Prostate gland (tissue), 2 donors: ENCODE results near the gene LAMTOR2. TPM values are rescaled to one million over a fixed set of nuclear protein-coding genes. Genes with fewer than 3 reads are reported as not detected.

ENCODE experiments used
- DNase-seq: peaks from one replicate; pipeline ENCODE4 v3.0.0-alpha.2; 2019; ENCODE audit warnings: low spot score
- H3K27ac ChIP-seq, 2 donors: fragments of 200-600 bp; sonication (generic); 2 replicates each; pipeline ENCODE4 v1.5.1; 2017 to 2019
- H3K27me3 ChIP-seq: fragments of 200-600 bp; sonication (generic); replicated peaks from 2 replicates; pipeline ENCODE4 v1.5.1; 2019; ENCODE audit not compliant: insufficient read depth
- H3K36me3 ChIP-seq, 2 donors: fragments of 200-600 bp; sonication (generic); 1 replicate in 1 of 2; 2 replicates in 1 of 2; pipeline versions ENCODE4 v1.5.1 to v1.8.1; 2017 to 2019
- H3K4me1 ChIP-seq: fragments of 200-600 bp; sonication (generic); replicated peaks from 2 replicates; pipeline ENCODE4 v1.5.1; 2019
- H3K4me3 ChIP-seq, 2 donors: fragments of 200-600 bp; sonication (generic); 2 replicates each; pipeline ENCODE4 v1.5.1; 2017 to 2019
- H3K9me3 ChIP-seq: fragments of 200-600 bp; sonication (generic); 2 replicates; pipeline ENCODE4 v1.5.1; 2017
- POLR2A ChIP-seq: fragments of 450-650 bp; IDR thresholded peaks from one replicate; pipeline ENCODE4 v1.6.1; 2016; ENCODE audit warnings: antibody characterized with exemption, mild to moderate bottlenecking
- POLR2AphosphoS5 ChIP-seq: sonication (generic); formaldehyde crosslinking; IDR thresholded peaks from one replicate; pipeline ENCODE4 v1.6.1; 2017; ENCODE audit warnings: antibody characterized with exemption
- WGBS: methylation state at CpG from one replicate; pipeline ENCODE4 v1.1.5; 2018; 5-methylcytosine and 5-hydroxymethylcytosine counted together
- intact Hi-C: fragments of 100-400 bp; cut with DNase I; formaldehyde crosslinking; loops from one replicate; pipeline ENCODE4 v1.14.2; 2022
- total RNA-seq, 2 donors: library from RNA; depleted of rRNA; stranded (reverse); fragments of >200 nt; gene quantifications; one replicate each; pipeline ENCODE4 v1.1.0, GENCODE V29; 2016
- TF ChIP-seq, protein P1 (sequence below), 4 experiments: fragments of 200-600 bp in 2 of 4; fragments of 450-650 bp in 2 of 4; sonication (generic) in 2 of 4; IDR thresholded peaks; 1 replicate in 3 of 4; 2 replicates in 1 of 4; pipeline ENCODE4 v1.5.1; 2016 to 2019; ENCODE audit warnings: antibody characterized with exemption in 4 of 4, mild to moderate bottlenecking in 2 of 4, moderate library complexity in 2 of 4

Gene LAMTOR2
- total RNA-seq, 2 donors from 2014 or later = 48.0 to 91.4 TPM

DNA sequence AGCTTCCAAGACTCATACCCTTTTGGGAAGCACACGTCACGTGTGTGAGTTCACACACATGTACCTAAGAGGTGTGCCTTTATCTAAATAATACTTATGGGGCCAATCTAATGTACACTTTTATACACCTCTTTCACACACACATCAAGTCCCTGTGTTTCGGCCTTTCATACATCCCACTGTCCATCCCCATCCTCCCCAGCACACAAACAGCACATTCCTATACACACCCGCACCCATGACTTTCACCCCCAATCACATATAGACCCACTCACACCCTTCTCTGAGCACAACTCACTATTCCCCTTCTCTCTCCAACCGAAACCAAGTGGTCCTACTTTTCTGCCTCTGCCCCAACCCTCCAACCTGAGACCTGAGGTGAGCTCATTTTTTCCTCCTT lies 24.1 kb downstream of the LAMTOR2 start:
- whole genome bisulfite sequencing = 81% methylated on average over 5 of the region's 5 CpGs
- H3K27me3 ChIP-seq = no peaks in the 10 kb centered on the region
- no peaks in the 10 kb centered on the region for H3K4me1 ChIP-seq
- no peaks in the 10 kb centered on the region for H3K36me3 ChIP-seq
- TF ChIP-seq POLR2A = no peak
- TF ChIP-seq, protein P1, sequence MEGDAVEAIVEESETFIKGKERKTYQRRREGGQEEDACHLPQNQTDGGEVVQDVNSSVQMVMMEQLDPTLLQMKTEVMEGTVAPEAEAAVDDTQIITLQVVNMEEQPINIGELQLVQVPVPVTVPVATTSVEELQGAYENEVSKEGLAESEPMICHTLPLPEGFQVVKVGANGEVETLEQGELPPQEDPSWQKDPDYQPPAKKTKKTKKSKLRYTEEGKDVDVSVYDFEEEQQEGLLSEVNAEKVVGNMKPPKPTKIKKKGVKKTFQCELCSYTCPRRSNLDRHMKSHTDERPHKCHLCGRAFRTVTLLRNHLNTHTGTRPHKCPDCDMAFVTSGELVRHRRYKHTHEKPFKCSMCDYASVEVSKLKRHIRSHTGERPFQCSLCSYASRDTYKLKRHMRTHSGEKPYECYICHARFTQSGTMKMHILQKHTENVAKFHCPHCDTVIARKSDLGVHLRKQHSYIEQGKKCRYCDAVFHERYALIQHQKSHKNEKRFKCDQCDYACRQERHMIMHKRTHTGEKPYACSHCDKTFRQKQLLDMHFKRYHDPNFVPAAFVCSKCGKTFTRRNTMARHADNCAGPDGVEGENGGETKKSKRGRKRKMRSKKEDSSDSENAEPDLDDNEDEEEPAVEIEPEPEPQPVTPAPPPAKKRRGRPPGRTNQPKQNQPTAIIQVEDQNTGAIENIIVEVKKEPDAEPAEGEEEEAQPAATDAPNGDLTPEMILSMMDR (IDR thresholded peaks at IDR 0.05) = no peak
- no peak for TF ChIP-seq POLR2AphosphoS5
- no peak for DNase-seq
- no peaks in the 10 kb centered on the region for H3K9me3 ChIP-seq
- intact Hi-C loops = no loop called here
- H3K4me3 ChIP-seq = no peak overlapping the region
- no peak overlapping the region for H3K27ac ChIP-seq

GRCh38 chr1:156079762-156080161 lies 25.2 kb downstream of the LAMTOR2 start:
- WGBS = 66% methylated on average over 5 of the region's 5 CpGs
- Histone ChIP-seq H3K36me3 (no peaks in the 10 kb centered on the region), H3K4me1 (no peaks in the 10 kb centered on the region), H3K9me3 (no peaks in the 10 kb centered on the region), H3K27me3 (no peaks in the 10 kb centered on the region), H3K4me3 (no peak overlapping the region), H3K27ac (no peak overlapping the region)
- no peak for DNase-seq
- intact Hi-C loops = no loop called here
- no peak for TF ChIP-seq POLR2A
- TF ChIP-seq, protein P1 (IDR thresholded peaks at IDR 0.05) = no peak
- TF ChIP-seq POLR2AphosphoS5 = no peak

GRCh38 chr1:156080241-156080862 lies 25.8 kb downstream of the LAMTOR2 start:
- Histone ChIP-seq H3K9me3 (no peaks in the 10 kb centered on the region), H3K27me3 (no peaks in the 10 kb centered on the region), H3K36me3 (no peaks in the 10 kb centered on the region), H3K27ac (no peak overlapping the region), H3K4me3 (no peak overlapping the region), H3K4me1 (no peaks in the 10 kb centered on the region)
- intact Hi-C loops = no loop called here
- TF ChIP-seq, protein P1 (IDR thresholded peaks at IDR 0.05) = no peak
- TF ChIP-seq POLR2AphosphoS5 (no peak), POLR2A (no peak)
- DNase-seq = no peak
- 52% methylated on average over 8 of the region's 8 CpGs for WGBS

GRCh38 chr1:156080863-156081179 lies 26.2 kb downstream of the LAMTOR2 start:
- H3K4me1 ChIP-seq = no peaks in the 10 kb centered on the region
- TF ChIP-seq POLR2AphosphoS5 = no peak
- TF ChIP-seq, protein P1 (IDR thresholded peaks at IDR 0.05) = no peak
- TF ChIP-seq POLR2A = no peak
- DNase-seq = no peak
- no peaks in the 10 kb centered on the region for H3K36me3 ChIP-seq
- no peaks in the 10 kb centered on the region for H3K27me3 ChIP-seq
- WGBS = 53% methylated on average over 4 of the region's 4 CpGs
- peak overlapping the region in 1 of 2 donors; percentile 13 for H3K4me3 ChIP-seq
- intact Hi-C loops = no loop called here
- no peaks in the 10 kb centered on the region for H3K9me3 ChIP-seq
- H3K27ac ChIP-seq = no peak overlapping the region

DNA sequence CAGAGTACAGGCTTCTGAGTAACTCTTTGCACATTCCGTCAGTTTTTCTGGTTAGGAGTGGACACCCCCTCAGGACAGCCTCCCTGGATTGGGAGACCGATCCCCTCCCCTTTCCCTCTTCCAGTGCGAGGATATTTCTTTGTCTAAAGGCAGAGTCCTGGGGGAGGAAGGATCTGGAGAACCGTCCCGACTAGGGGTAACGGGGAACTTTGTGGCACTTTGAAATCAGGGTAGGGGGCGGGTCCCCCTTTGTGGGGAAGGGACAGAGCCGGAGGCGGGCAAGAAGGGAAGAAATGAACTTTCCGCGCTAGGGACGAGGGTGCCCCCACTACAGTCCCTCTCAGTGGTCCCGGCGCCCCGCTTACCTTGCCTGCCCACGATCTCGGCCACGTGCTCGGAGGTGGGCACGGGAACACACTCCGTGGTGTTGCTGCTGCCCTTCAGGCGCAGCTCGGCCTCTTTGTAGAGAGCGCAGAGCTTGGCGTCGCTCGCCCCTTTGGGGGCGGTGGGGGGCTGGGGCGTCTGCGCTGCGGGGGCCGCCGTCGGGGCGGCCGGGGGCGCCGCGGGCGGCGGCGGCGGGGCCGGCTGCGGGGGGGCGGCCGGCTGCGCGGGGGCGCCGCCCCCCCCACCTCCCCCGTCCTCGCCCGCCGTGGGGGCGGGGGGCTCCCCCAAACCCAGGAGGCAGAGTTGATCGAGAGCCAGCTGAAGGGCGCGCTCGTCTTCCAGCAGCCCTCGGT lies 26.8 kb downstream of the LAMTOR2 start:
- no peaks in the 10 kb centered on the region for H3K27me3 ChIP-seq
- no peaks in the 10 kb centered on the region for H3K9me3 ChIP-seq
- H3K27ac ChIP-seq = peak overlapping the region in 1 of 2 donors; percentile 8
- H3K36me3 ChIP-seq = no peaks in the 10 kb centered on the region
- H3K4me1 ChIP-seq = no peaks in the 10 kb centered on the region
- intact Hi-C loops = no loop called here
- WGBS = 7% methylated on average over 31 of the region's 61 CpGs
- DNase-seq = no peak
- TF ChIP-seq POLR2A (no peak), POLR2AphosphoS5 (no peak)
- TF ChIP-seq, protein P1 (IDR thresholded peaks at IDR 0.05) = no peak
- peak overlapping the region; percentile 63 to 84 for H3K4me3 ChIP-seq
